HepG2 (cell line): Measurements from ENCODE around the gene SCYL1. TPM values are rescaled to one million over a fixed set of nuclear protein-coding genes. Genes with fewer than 3 reads are reported as not detected.

Experiments used
- ARID4A ChIP-seq: sonication (generic); formaldehyde crosslinking; IDR thresholded peaks from 2 replicates; pipeline ENCODE4 v1.5.0; 2020; ENCODE audit warnings: mild to moderate bottlenecking, missing genetic modification reagents, borderline replicate concordance
- FOXJ3 ChIP-seq: sonication (generic); formaldehyde crosslinking; IDR thresholded peaks from 2 replicates; pipeline ENCODE4 v1.4.0; 2020; ENCODE audit warnings: missing genetic modification reagents, mild to moderate bottlenecking, borderline replicate concordance
- IKZF5 ChIP-seq: IDR thresholded peaks from 2 replicates; pipeline ENCODE4 v1.6.1; 2018; ENCODE audit warnings: missing genetic modification reagents, mild to moderate bottlenecking, missing compliant biosample characterization
- MTF1 ChIP-seq: sonication (generic); formaldehyde crosslinking; IDR thresholded peaks from 2 replicates; pipeline ENCODE4 v1.5.0; 2020; ENCODE audit warnings: missing genetic modification reagents
- PBX3 ChIP-seq: sonication (generic); formaldehyde crosslinking; IDR thresholded peaks from 2 replicates; pipeline ENCODE4 v1.8.1; 2023; ENCODE audit warnings: missing genetic modification reagents, inconsistent platforms, borderline replicate concordance
- RNF219 ChIP-seq: sonication (generic); formaldehyde crosslinking; IDR thresholded peaks from 2 replicates; pipeline ENCODE4 v1.5.0; 2020; ENCODE audit warnings: mild to moderate bottlenecking, missing genetic modification reagents
- STAT6 ChIP-seq: sonication (generic); formaldehyde crosslinking; IDR thresholded peaks from 2 replicates; pipeline ENCODE4 v1.4.0; 2020; ENCODE audit warnings: missing genetic modification reagents, mild to moderate bottlenecking, borderline replicate concordance
- YY1 ChIP-seq: IDR thresholded peaks from 2 replicates; pipeline ENCODE4 v1.6.1; 2011; ENCODE audit warnings: low read length, low read depth, moderate library complexity, mild to moderate bottlenecking; ENCODE audit not compliant: insufficient read depth, insufficient replicate concordance
- ZNF550 ChIP-seq: sonication (generic); formaldehyde crosslinking; IDR thresholded peaks from 2 replicates; pipeline ENCODE4 v1.4.0; 2020; ENCODE audit warnings: mild to moderate bottlenecking, missing genetic modification reagents, borderline replicate concordance
- ZNF576 ChIP-seq: sonication (generic); formaldehyde crosslinking; IDR thresholded peaks from 2 replicates; pipeline ENCODE4 v1.4.0; 2020; ENCODE audit warnings: mild to moderate bottlenecking, missing genetic modification reagents
- ZNF770 ChIP-seq: sonication (generic); formaldehyde crosslinking; IDR thresholded peaks from 2 replicates; pipeline ENCODE4 v1.5.0; 2020; ENCODE audit warnings: mild to moderate bottlenecking, missing genetic modification reagents
- polyA plus RNA-seq, 8 experiments: library from polyadenylated mRNA; depleted of rRNA in 3 of 8; stranded (reverse) in 7 of 8; unstranded in 1 of 8; fragments of >200 nt; fragmentation: Illumina TruSeq in 4 of 8; extraction: Trizol in 4 of 8; gene quantifications; 2 replicates each; pipeline versions ENCODE4 v1.2.1 to v1.2.3, GENCODE V29; 2011 to 2016; ENCODE audit warnings: low read depth in 4 of 8, missing spikeins in 1 of 8, mixed read lengths in 1 of 8; ENCODE audit not compliant: insufficient read depth in 1 of 8
- total RNA-seq, 5 experiments: library from RNA; depleted of rRNA; stranded (reverse); fragments of >200 nt; fragmentation: Illumina TruSeq; extraction: Trizol; gene quantifications; 2 replicates each; pipeline ENCODE4 v1.2.3, GENCODE V29; 2016; ENCODE audit warnings: low read depth in 1 of 5

The SCYL1 gene
- total and polyA plus RNA-seq, 2 of the 13 experiments (the other 11 are each of a cell fraction or from before 2014, with no cell fraction given) = 65.9 to 103 TPM

GRCh38 chr11:65497141-65498041 is 27.5 kb upstream of the SCYL1 start (continued):
- TF ChIP-seq YY1 = peak; percentile 95
- TF ChIP-seq ZNF770 = no peak
- no peak for TF ChIP-seq ZNF550 (CRISPR knock-in tag)
- no peak for TF ChIP-seq MTF1 (CRISPR knock-in tag)
- no peak for TF ChIP-seq ZNF576 (CRISPR knock-in tag)
- TF ChIP-seq IKZF5 (CRISPR knock-in tag) = peak; percentile 83; the same call in 1 of the 2 replicates
- TF ChIP-seq STAT6 (CRISPR knock-in tag) = 0 out of 2 replicates have a peak, but pooled peaks have one; percentile 24
- TF ChIP-seq FOXJ3 (CRISPR knock-in tag) = no peak
- peak; percentile 90 for TF ChIP-seq ARID4A
- TF ChIP-seq PBX3 (CRISPR knock-in tag) = no peak
- peak; percentile 80; the same call in 1 of the 2 replicates for TF ChIP-seq RNF219 (CRISPR knock-in tag)
